HepG2 (cell line): ENCODE results near the gene MEGF11. TPM values are rescaled to one million over a fixed set of nuclear protein-coding genes. Genes with fewer than 3 reads are reported as not detected.

Source experiments
- AHDC1 ChIP-seq: sonication (generic); formaldehyde crosslinking; IDR thresholded peaks from 2 replicates; pipeline ENCODE4 v1.5.1; 2020; ENCODE audit warnings: mild to moderate bottlenecking, missing genetic modification reagents, borderline replicate concordance
- CEBPZ ChIP-seq: IDR thresholded peaks from 2 replicates; pipeline ENCODE4 v1.6.1; 2012; ENCODE audit warnings: low read length, improper control_type of control experiment
- CENPX ChIP-seq: sonication (generic); formaldehyde crosslinking; IDR thresholded peaks from 2 replicates; pipeline ENCODE4 v1.9.0; 2021; ENCODE audit warnings: mild to moderate bottlenecking, missing genetic modification reagents, moderate library complexity
- NFATC3 ChIP-seq: sonication (generic); formaldehyde crosslinking; IDR thresholded peaks from 2 replicates; pipeline ENCODE4 v1.5.1; 2020; ENCODE audit warnings: mild to moderate bottlenecking, missing genetic modification reagents
- polyA plus RNA-seq, 8 experiments: library from polyadenylated mRNA; depleted of rRNA in 3 of 8; stranded (reverse) in 7 of 8; unstranded in 1 of 8; fragments of >200 nt; fragmentation: Illumina TruSeq in 4 of 8; extraction: Trizol in 4 of 8; gene quantifications; 2 replicates each; pipeline versions ENCODE4 v1.2.1 to v1.2.3, GENCODE V29; 2011 to 2016; ENCODE audit warnings: low read depth in 4 of 8, missing spikeins in 1 of 8, mixed read lengths in 1 of 8; ENCODE audit not compliant: insufficient read depth in 1 of 8
- total RNA-seq, 5 experiments: library from RNA; depleted of rRNA; stranded (reverse); fragments of >200 nt; fragmentation: Illumina TruSeq; extraction: Trizol; gene quantifications; 2 replicates each; pipeline ENCODE4 v1.2.3, GENCODE V29; 2016; ENCODE audit warnings: low read depth in 1 of 5

MEGF11 gene
- total and polyA plus RNA-seq, 2 of the 13 experiments (the other 11 are each of a cell fraction or from before 2014, with no cell fraction given), result not detected

DNA sequence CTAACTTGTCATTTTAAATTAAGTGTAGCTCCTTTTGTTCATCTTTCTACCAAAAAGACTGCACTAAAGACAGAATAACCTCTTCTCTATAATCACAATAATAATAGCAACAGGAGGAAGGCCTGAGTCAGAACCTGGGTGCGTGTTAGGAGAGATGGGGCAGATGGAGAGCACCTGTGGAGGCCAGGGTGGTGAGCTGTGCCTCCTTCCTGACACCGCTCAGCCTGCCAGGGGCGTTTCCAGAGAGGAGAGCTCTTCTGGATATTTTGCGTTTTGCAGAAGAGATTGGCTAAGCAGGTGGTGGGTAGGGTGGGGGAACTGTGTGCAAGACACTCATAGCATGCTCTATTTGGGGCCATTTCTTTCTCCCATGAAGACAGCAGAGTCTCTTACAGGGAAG, 83.5 kb downstream of the MEGF11 start (continued):
- no peak for TF ChIP-seq AHDC1 (CRISPR knock-in tag)
- TF ChIP-seq CENPX, result no peak
- no peak for TF ChIP-seq NFATC3 (CRISPR knock-in tag)
- TF ChIP-seq CEBPZ, result no peak
